Hepatocyte (in vitro differentiated cells): ENCODE measurements around the gene RNF20.

ENCODE experiments used
- CTCF ChIP-seq: fragments of 200-600 bp; sonication (generic); IDR thresholded peaks from 2 replicates; pipeline ENCODE4 v1.5.1; 2016; ENCODE audit warnings: antibody characterized with exemption, mild to moderate bottlenecking; ENCODE audit not compliant: poor library complexity
- EZH2phosphoT487 ChIP-seq: fragments of 200-600 bp; sonication (generic); IDR thresholded peaks from one replicate; pipeline ENCODE4 v1.6.1; 2018; ENCODE audit warnings: antibody characterized with exemption, mild to moderate bottlenecking, low read depth, moderate library complexity; ENCODE audit not compliant: unreplicated experiment, severe bottlenecking

- no peak for TF ChIP-seq CTCF
- no peak for TF ChIP-seq EZH2phosphoT487
These were observed 29.5 kb upstream of the RNF20 start for GRCh38 chr9:101504188-101504587.
